HEK293T (cell line): ENCODE measurements around the gene ZDHHC4.

Experiments
- ARNT ChIP-seq: fragments of 450-650 bp; IDR thresholded peaks from 2 replicates; pipeline ENCODE4 v1.6.1; 2017; ENCODE audit warnings: mild to moderate bottlenecking
- BHLHE40 ChIP-seq: fragments of 450-650 bp; IDR thresholded peaks from 2 replicates; pipeline ENCODE4 v1.6.1; 2016; ENCODE audit warnings: mild to moderate bottlenecking, moderate library complexity, borderline replicate concordance
- ELF4 ChIP-seq: fragments of 450-650 bp; IDR thresholded peaks from 2 replicates; pipeline ENCODE4 v1.6.1; 2017; ENCODE audit warnings: antibody characterized with exemption
- FOXA1 ChIP-seq: fragments of 450-650 bp; IDR thresholded peaks from 2 replicates; pipeline ENCODE4 v1.6.1; 2016; ENCODE audit warnings: mild to moderate bottlenecking
- FOXK2 ChIP-seq: fragments of 450-650 bp; IDR thresholded peaks from 2 replicates; pipeline ENCODE4 v1.6.1; 2016; ENCODE audit warnings: mild to moderate bottlenecking
- LEF1 ChIP-seq: fragments of 450-650 bp; IDR thresholded peaks from 2 replicates; pipeline ENCODE4 v1.6.1; 2017; ENCODE audit warnings: mild to moderate bottlenecking, borderline replicate concordance
- NFRKB ChIP-seq: fragments of 450-650 bp; IDR thresholded peaks from 2 replicates; pipeline ENCODE4 v1.6.1; 2016; ENCODE audit warnings: mild to moderate bottlenecking, moderate library complexity
- SP1 ChIP-seq: fragments of 450-650 bp; IDR thresholded peaks from 2 replicates; pipeline ENCODE4 v1.6.1; 2017
- SUZ12 ChIP-seq: fragments of 450-650 bp; IDR thresholded peaks from 2 replicates; pipeline ENCODE4 v1.6.1; 2016; ENCODE audit warnings: mild to moderate bottlenecking
- TARDBP ChIP-seq: fragments of 450-650 bp; IDR thresholded peaks from 2 replicates; pipeline ENCODE4 v1.6.1; 2016

- no peak for TF ChIP-seq SUZ12
- TF ChIP-seq ARNT: no peak
- no peak for TF ChIP-seq FOXK2
- TF ChIP-seq SP1: no peak
- no peak for TF ChIP-seq ELF4
- no peak for TF ChIP-seq NFRKB
- no peak for TF ChIP-seq LEF1
- no peak for TF ChIP-seq BHLHE40
- TF ChIP-seq TARDBP: no peak
- no peak for TF ChIP-seq FOXA1
These were observed 27.2 kb downstream of the ZDHHC4 start for GRCh38 chr7:6604458-6604857.
